Peyer's patch (tissue), 4 donors: ENCODE data around the gene DIP2A. TPM values are rescaled to one million over a fixed set of nuclear protein-coding genes. Genes with fewer than 3 reads are reported as not detected.
"Not testable (repeated sequence)": the region's sequence is repeated elsewhere in the genome, so short reads cannot be mapped to it uniquely, and the experiment has no call there.

Experiments used
- DNase-seq, 3 donors: peaks; one replicate each; pipeline ENCODE4 v3.0.0-alpha.2; 2017 to 2019
- H3K27ac ChIP-seq, 4 donors: fragments of 200-600 bp; sonication (generic); one replicate each; pipeline ENCODE4 v1.5.1; 2016 to 2019
- H3K27me3 ChIP-seq, 2 donors: fragments of 200-600 bp; sonication (generic); one replicate each; pipeline ENCODE4 v1.5.1; 2019
- H3K36me3 ChIP-seq, 3 donors: fragments of 200-600 bp; sonication (generic); one replicate each; pipeline ENCODE4 v1.5.1; 2016 to 2019
- H3K4me1 ChIP-seq, 4 donors: fragments of 200-600 bp; sonication (generic); one replicate each; pipeline ENCODE4 v1.5.1; 2016 to 2019
- H3K4me3 ChIP-seq, 4 donors: fragments of 200-600 bp; sonication (generic); 1 replicate in 3 of 4; 2 replicates in 1 of 4; pipeline ENCODE4 v1.5.1; 2016 to 2019; ENCODE audit warnings: mild to moderate bottlenecking in 1 of 4
- H3K9me3 ChIP-seq, 4 donors: fragments of 200-600 bp; sonication (generic); one replicate each; pipeline ENCODE4 v1.5.1; 2016 to 2019; ENCODE audit warnings: mild to moderate bottlenecking in 1 of 4
- POLR2A ChIP-seq, 2 donors: fragments of 450-650 bp; IDR thresholded peaks; one replicate each; pipeline ENCODE4 v1.5.1; 2017; ENCODE audit warnings: antibody characterized with exemption in 2 of 2, mild to moderate bottlenecking in 2 of 2, moderate library complexity in 2 of 2
- total RNA-seq, 4 donors: library from RNA; depleted of rRNA; stranded (reverse); fragments of >200 nt; gene quantifications; one replicate each; pipeline ENCODE4 v1.1.0, GENCODE V29; 2016
- TF ChIP-seq, protein P1 (sequence below), 6 experiments: fragments of 450-650 bp in 4 of 6; fragments of 200-600 bp in 2 of 6; sonication (generic) in 1 of 6; IDR thresholded peaks; one replicate each; pipeline ENCODE4 v1.5.1; 2017 to 2019; ENCODE audit warnings: antibody characterized with exemption in 6 of 6, mild to moderate bottlenecking in 3 of 6, moderate library complexity in 1 of 6

DIP2A gene
- total RNA-seq, 4 donors from 2014 or later, result 69.9 to 108 (median 85.3) TPM

DNA sequence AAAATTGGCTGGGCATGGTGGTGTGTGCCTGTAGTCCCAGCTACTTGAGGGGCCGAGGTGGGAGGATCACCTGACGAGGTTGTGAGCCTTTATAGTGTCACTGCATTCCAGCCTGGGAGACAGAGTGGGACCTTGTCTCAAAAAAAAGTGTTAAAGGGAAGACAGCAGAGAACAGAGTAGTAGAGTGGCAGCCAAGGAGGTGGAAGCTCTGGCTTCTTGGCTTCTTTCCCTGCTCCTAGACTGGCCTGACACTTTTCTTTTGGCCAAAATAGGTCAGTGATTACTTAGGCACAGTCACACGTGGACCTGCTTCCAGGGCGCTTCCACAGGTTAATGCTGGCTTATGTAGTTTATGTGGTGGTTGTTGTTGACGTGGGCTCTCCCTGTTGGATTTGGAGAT lies 3.2 kb downstream of the DIP2A start:
- TF ChIP-seq POLR2A (IDR thresholded peaks at IDR 0.05), result no peak
- Histone ChIP-seq H3K36me3 (peaks cover 0 to 8% (median 0%) of the 10 kb centered on the region in 3 donors), H3K27ac (no peak overlapping the region)

DNA sequence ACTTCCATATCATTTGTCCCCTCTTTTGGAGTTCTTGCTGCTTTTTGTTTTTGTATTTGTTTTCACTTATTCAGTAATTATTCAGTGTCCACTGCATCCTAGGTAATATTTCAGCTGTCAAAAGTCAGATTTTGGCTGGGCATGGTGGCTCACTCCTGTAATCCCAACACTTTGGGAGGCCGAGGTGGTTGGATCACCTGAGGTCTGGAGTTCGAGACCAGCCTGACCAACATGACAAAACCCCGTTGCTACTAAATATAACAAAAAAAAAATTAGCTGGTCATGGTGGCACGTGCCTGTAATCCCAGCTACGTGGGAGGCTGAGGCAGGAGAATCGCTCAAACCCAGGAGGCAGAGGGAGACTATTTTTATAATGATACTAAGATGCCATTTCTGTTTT lies 6.5 kb downstream of the DIP2A start:
- DNase-seq, H3K4me3 ChIP-seq, H3K36me3 ChIP-seq, H3K27me3 ChIP-seq, H3K9me3 ChIP-seq, H3K27ac ChIP-seq, H3K4me1 ChIP-seq: not testable (repeated sequence)

More for the DNA sequence above, 3.2 kb downstream of the DIP2A start:
- H3K4me1 ChIP-seq, result peaks cover 0 to 25% (median 5%) of the 10 kb centered on the region in 4 donors
- no peaks in the 10 kb centered on the region for H3K27me3 ChIP-seq
- no peak for DNase-seq
- no peak overlapping the region for H3K4me3 ChIP-seq
- no peaks in the 10 kb centered on the region for H3K9me3 ChIP-seq

DNA sequence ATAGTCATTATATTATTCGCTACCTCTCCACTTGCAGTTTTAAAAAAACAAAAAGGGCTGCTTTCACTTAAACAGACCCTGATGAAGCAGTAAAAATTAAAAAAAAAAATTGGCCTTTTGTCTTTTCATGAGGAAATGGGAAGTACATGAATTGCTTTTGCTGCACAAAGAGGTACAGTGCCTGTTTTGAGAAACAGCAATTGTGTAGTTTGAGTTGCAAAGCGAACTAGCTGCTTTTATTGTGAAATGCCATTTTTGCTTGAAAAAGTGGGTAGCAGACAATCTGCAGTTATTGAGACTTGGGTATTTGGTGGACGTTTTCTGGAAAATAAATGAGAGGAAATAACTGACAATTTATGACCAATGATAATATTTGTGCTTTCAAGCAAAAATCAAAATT lies 7.0 kb downstream of the DIP2A start:
- Histone ChIP-seq H3K27me3 (no peaks in the 10 kb centered on the region), H3K9me3 (no peaks in the 10 kb centered on the region), H3K27ac (no peak overlapping the region), H3K36me3 (peaks cover 0 to 8% (median 0%) of the 10 kb centered on the region in 3 donors), H3K4me3 (no peak overlapping the region), H3K4me1 (peaks cover 0 to 4% (median 0%) of the 10 kb centered on the region in 4 donors)
- TF ChIP-seq POLR2A (IDR thresholded peaks at IDR 0.05), result no peak
- TF ChIP-seq, protein P1, sequence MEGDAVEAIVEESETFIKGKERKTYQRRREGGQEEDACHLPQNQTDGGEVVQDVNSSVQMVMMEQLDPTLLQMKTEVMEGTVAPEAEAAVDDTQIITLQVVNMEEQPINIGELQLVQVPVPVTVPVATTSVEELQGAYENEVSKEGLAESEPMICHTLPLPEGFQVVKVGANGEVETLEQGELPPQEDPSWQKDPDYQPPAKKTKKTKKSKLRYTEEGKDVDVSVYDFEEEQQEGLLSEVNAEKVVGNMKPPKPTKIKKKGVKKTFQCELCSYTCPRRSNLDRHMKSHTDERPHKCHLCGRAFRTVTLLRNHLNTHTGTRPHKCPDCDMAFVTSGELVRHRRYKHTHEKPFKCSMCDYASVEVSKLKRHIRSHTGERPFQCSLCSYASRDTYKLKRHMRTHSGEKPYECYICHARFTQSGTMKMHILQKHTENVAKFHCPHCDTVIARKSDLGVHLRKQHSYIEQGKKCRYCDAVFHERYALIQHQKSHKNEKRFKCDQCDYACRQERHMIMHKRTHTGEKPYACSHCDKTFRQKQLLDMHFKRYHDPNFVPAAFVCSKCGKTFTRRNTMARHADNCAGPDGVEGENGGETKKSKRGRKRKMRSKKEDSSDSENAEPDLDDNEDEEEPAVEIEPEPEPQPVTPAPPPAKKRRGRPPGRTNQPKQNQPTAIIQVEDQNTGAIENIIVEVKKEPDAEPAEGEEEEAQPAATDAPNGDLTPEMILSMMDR (IDR thresholded peaks at IDR 0.05), result no peak
- DNase-seq, result no peak

DNA sequence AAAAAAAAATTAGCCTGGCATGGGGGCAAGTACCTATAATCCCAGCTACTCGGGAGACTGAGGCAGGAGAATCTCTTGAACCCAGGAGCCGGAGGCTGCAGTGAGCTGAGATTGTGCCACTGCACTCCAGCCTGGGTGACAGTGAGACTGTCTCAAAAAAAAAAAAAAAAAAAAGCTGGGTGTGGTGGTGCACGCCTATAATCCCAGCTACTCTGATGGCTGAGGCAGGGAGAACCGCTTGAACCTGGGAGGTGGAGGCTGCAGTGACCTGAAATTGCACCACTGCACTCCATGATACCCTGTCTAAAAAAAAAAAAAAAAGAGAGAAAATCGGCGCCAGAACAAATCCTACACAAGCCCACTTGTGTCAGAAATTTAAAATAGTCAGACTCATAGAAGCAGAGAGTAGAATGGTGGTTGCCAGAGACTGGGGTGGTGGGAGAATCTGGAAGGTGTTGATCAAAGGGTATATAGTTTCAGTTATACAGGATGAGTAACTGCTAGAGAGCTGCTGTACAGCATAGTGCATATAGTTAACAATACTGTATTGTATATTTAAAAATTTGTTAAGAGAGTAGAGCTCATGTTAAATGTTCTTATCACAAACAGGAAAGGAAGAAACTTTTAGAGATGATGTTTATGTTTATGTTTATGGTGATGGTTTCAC lies 9.6 kb downstream of the DIP2A start:
- no peak for DNase-seq
- Histone ChIP-seq H3K27ac (no peak overlapping the region), H3K27me3 (no peaks in the 10 kb centered on the region), H3K4me3 (no peak overlapping the region), H3K9me3 (no peaks in the 10 kb centered on the region), H3K36me3 (peaks cover 0 to 2% (median 0%) of the 10 kb centered on the region in 3 donors), H3K4me1 (no peaks in the 10 kb centered on the region)
- TF ChIP-seq, protein P1 (IDR thresholded peaks at IDR 0.05), result no peak
- TF ChIP-seq POLR2A (IDR thresholded peaks at IDR 0.05), result no peak

DNA sequence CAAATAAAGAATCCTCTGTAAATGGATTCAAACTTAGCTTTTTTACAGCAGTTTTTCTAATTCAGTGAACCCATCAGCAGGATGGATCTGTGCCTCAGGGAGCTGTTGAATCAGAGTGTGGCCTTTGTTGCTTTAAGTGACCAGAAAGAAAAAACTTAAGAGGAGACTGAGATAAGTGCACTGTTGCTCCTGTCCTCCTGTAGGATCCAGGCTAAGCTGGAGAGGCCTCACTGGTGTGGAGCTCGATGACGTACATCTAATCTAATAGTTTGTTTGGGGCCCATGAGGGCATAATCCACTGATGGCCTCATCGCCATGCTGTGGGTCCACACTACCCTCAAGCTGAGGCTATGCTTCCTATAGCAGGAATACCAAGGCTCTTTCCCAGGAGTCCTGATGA lies 10.6 kb downstream of the DIP2A start:
- H3K4me3 ChIP-seq, result no peak overlapping the region
- DNase-seq, result no peak
- H3K27ac ChIP-seq, result no peak overlapping the region
- H3K4me1 ChIP-seq, result no peaks in the 10 kb centered on the region
- no peaks in the 10 kb centered on the region for H3K27me3 ChIP-seq
- TF ChIP-seq, protein P1 (IDR thresholded peaks at IDR 0.05), result no peak
- no peaks in the 10 kb centered on the region for H3K9me3 ChIP-seq
- H3K36me3 ChIP-seq, result no peaks in the 10 kb centered on the region

DNA sequence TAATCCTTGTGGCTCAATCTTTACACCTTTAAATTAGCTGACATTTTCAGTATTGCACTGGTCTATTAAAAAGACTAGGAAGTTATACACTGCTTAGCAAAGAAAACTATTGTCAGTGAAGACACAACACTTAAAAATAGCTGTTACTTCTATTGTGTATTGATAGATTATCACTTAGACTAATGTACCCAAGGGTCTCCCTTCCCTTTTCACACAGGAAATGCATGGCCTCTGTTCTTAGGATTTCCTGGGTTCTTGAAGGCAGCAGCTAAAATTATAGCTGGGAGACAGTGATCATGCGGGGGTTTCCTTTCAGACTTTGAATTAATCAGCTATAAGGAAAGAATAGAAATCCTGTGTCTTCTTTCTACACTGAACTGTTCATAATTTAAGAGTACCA lies 12.8 kb downstream of the DIP2A start:
- H3K4me3 ChIP-seq, result no peak overlapping the region
- H3K36me3 ChIP-seq, result no peaks in the 10 kb centered on the region
- no peaks in the 10 kb centered on the region for H3K27me3 ChIP-seq
- no peaks in the 10 kb centered on the region for H3K4me1 ChIP-seq
- no peak for DNase-seq
- H3K9me3 ChIP-seq, result no peaks in the 10 kb centered on the region
- no peak overlapping the region for H3K27ac ChIP-seq
- TF ChIP-seq, protein P1 (IDR thresholded peaks at IDR 0.05), result no peak
- no peak for TF ChIP-seq POLR2A (IDR thresholded peaks at IDR 0.05)

DNA sequence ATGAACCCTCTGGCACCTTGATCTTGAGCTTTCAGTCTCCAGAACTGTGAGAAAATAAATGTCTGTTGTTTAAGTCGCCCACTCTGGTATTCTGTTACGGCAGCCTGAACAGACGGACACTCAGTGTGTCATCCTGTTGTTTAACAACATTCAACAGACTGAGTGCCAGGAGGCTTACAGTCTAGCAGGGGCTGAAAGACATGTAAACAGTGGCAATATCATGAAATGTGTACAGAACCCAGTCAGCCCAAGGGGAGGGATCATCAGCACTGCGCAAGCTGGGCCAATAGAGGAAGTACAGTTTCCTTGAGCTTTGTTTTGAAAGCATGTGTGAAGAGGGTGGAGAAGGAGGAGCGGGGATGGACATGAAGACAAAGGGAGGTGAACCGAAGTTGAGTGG lies 13.6 kb downstream of the DIP2A start:
- H3K9me3 ChIP-seq, result no peaks in the 10 kb centered on the region
- no peak overlapping the region for H3K27ac ChIP-seq
- H3K36me3 ChIP-seq, result no peaks in the 10 kb centered on the region
- TF ChIP-seq, protein P1 (IDR thresholded peaks at IDR 0.05), result no peak
- no peak for TF ChIP-seq POLR2A (IDR thresholded peaks at IDR 0.05)
- H3K4me3 ChIP-seq, result no peak overlapping the region
- DNase-seq, result no peak
- no peaks in the 10 kb centered on the region for H3K4me1 ChIP-seq
- H3K27me3 ChIP-seq, result no peaks in the 10 kb centered on the region
